K562 (cell line): ENCODE data around the gene PPM1D. TPM values are rescaled to one million over a fixed set of nuclear protein-coding genes. Genes with fewer than 3 reads are reported as not detected.

ENCODE experiments used
- ATAC-seq: fragments of 200-7000 bp; cut with Tn5 transposase; 3 replicates; pipeline ENCODE4 v1.9.1; 2020; ENCODE audit warnings: moderate library complexity
- BruUV-seq: library from RNA; stranded (reverse); fragments of 400-500 nt; replicated peaks from 2 replicates; lab custom pipeline; 2021; lab: Mats Ljungman, UMichigan
- CTCF ChIA-PET: fragments of 300-600 bp; formaldehyde crosslinking; extraction: SDS; loops from one replicate; lab custom pipeline; 2021; ENCODE audit warnings: low intra/inter-chr PET ratio; lab: Yijun Ruan, JAX
- POLR2A ChIA-PET: fragments of 300-600, 350-650 bp; sonication (Branson Sonifier 250); formaldehyde crosslinking; extraction: SDS; loops from one replicate; lab custom pipeline; 2021; ENCODE audit warnings: antibody characterized with exemption, inconsistent platforms; lab: Yijun Ruan, JAX
- DNase-seq, 4 experiments: peaks; one replicate each; pipeline versions ENCODE4 v3.0.0 to v3.0.0-alpha.2; 2011 to 2018; ENCODE audit warnings: low spot score in 3 of 4, mixed read lengths in 3 of 4; ENCODE audit errors: extremely low read depth in 1 of 4
- FAIRE-seq: peaks from 2 replicates; lab custom pipeline; 2011; peaks lifted over from hg19 to GRCh38; lab: Jason Lieb, UNC
- H2AFZ ChIP-seq: 2 replicates; pipeline ENCODE4 v1.6.0; 2011; ENCODE audit warnings: low read depth, low read length, control low read depth, inconsistent platforms
- H3K27ac ChIP-seq: fragments of 200-600 bp; 3 replicates; pipeline ENCODE4 v1.8.0; 2011; ENCODE audit warnings: low read depth, mild to moderate bottlenecking, control low read depth, inconsistent platforms, low read length, moderate library complexity, mixed read lengths; ENCODE audit errors: extremely low read depth
- H3K27me3 ChIP-seq, 2 experiments: fragments of 300-600 bp in 1 of 2; 2 replicates in 1 of 2; 3 replicates in 1 of 2; pipeline versions ENCODE4 v1.6.0 to v1.8.0; 2011; ENCODE audit warnings: inconsistent platforms in 2 of 2, low read length in 2 of 2, mild to moderate bottlenecking in 1 of 2, mixed read lengths in 1 of 2, moderate library complexity in 1 of 2; ENCODE audit not compliant: control insufficient read depth in 2 of 2, insufficient read depth in 2 of 2
- H3K36me3 ChIP-seq: fragments of 300-600 bp; 3 replicates; pipeline ENCODE4 v1.8.0; 2011; ENCODE audit warnings: mild to moderate bottlenecking, low read length, inconsistent platforms; ENCODE audit not compliant: control insufficient read depth, insufficient read depth
- H3K4me1 ChIP-seq, 2 experiments: fragments of 200-600 bp in 1 of 2; replicated peaks in 1 of 2; 2 replicates in 1 of 2; 3 replicates in 1 of 2; pipeline versions ENCODE4 v1.5.1 to v1.8.0; 2011; ENCODE audit warnings: inconsistent platforms in 2 of 2, low read length in 2 of 2, mild to moderate bottlenecking in 1 of 2, mixed read lengths in 1 of 2, moderate library complexity in 1 of 2; ENCODE audit not compliant: control insufficient read depth in 2 of 2, insufficient read depth in 2 of 2
- H3K4me2 ChIP-seq: 2 replicates; pipeline ENCODE4 v1.6.1; 2011; ENCODE audit warnings: low read length, control low read depth, inconsistent platforms, mixed read lengths; ENCODE audit not compliant: insufficient read depth
- H3K4me3 ChIP-seq: fragments of 200-600 bp; sonication (generic), shearing (Covaris generic); 2 replicates; pipeline ENCODE4 v1.5.1; 2016; ENCODE audit warnings: control low read depth, inconsistent platforms
- H3K79me2 ChIP-seq: fragments of 200-600 bp; 3 replicates; pipeline ENCODE4 v1.8.0; 2011; ENCODE audit warnings: low read length, inconsistent platforms; ENCODE audit not compliant: control insufficient read depth, insufficient read depth
- H3K9ac ChIP-seq, 2 experiments: 2 replicates each; pipeline versions ENCODE4 v1.6.0 to v1.6.1; 2011; ENCODE audit warnings: low read depth in 2 of 2, low read length in 2 of 2, control low read depth in 1 of 2, inconsistent platforms in 1 of 2, mild to moderate bottlenecking in 1 of 2, mixed read lengths in 1 of 2; ENCODE audit not compliant: insufficient read depth in 1 of 2
- H3K9me1 ChIP-seq: one replicate; pipeline ENCODE4 v1.6.0; 2011; ENCODE audit warnings: inconsistent platforms, mild to moderate bottlenecking, low read length, moderate library complexity; ENCODE audit not compliant: control insufficient read depth, insufficient read depth
- H3K9me3 ChIP-seq: replicated peaks from 2 replicates; pipeline ENCODE4 v1.5.1; 2011; ENCODE audit warnings: low read depth, low read length, inconsistent platforms; ENCODE audit not compliant: control insufficient read depth, insufficient read depth
- H4K20me1 ChIP-seq: replicated peaks from 2 replicates; pipeline ENCODE4 v1.6.1; 2011; ENCODE audit warnings: low read length, inconsistent platforms, mixed read lengths; ENCODE audit not compliant: control insufficient read depth, insufficient read depth
- ZFP30 ChIP-seq: fragments of 250-450 bp; sonication (Bioruptor Pico); IDR thresholded peaks from 2 replicates; pipeline ENCODE4 v1.8.0; 2022; ENCODE audit warnings: moderate library complexity, mild to moderate bottlenecking, inconsistent platforms, borderline replicate concordance
- WGBS: fragments of 100-300 bp; shearing (Covaris generic); methylation state at CpG from one replicate; pipeline ENCODE4 v1.1.6; 2016; ENCODE audit warnings: low coverage, mixed read lengths; ENCODE audit not compliant: insufficient coverage; ENCODE audit errors: missing lambda C conversion rate; 5-methylcytosine and 5-hydroxymethylcytosine counted together
- in situ Hi-C: fragments of 300-500 bp; cut with MboI; formaldehyde crosslinking; loops from 4 replicates; pipeline ENCODE4 v1.15.0; 2018; ENCODE audit warnings: inconsistent platforms, mixed read lengths
- intact Hi-C: fragments of 100-400 bp; cut with micrococcal nuclease; formaldehyde crosslinking; loops from 2 replicates; pipeline ENCODE4 v1.14.2; 2022
- polyA plus RNA-seq, 8 experiments: library from polyadenylated mRNA; depleted of rRNA in 4 of 8; stranded (reverse) in 5 of 8; unstranded in 3 of 8; fragments of >200 nt; fragmentation: Nextera tagmentation in 2 of 8; fragmentation: Illumina TruSeq in 1 of 8; extraction: Ambion mirVana in 2 of 8; extraction: Trizol in 1 of 8; gene quantifications; 2 replicates each; pipeline versions ENCODE4 v1.2.1 to v1.2.3, GENCODE V29; 2011 to 2014; ENCODE audit warnings: inconsistent platforms in 1 of 8, missing spikeins in 1 of 8
- total RNA-seq, 7 experiments: library from RNA; depleted of rRNA in 6 of 7; stranded (reverse); fragments of >200 nt in 6 of 7; fragmentation: Illumina TruSeq in 2 of 7; extraction: Trizol in 2 of 7; gene quantifications; 2 replicates each; pipeline versions ENCODE4 v1.2.1 to v1.2.3, GENCODE V29; 2011 to 2021; ENCODE audit warnings: low replicate concordance in 1 of 7
- TF ChIP-seq, protein P1 (sequence below), 3 experiments: fragments of 200-800 bp in 1 of 3; fragments of 250-450 bp in 1 of 3; fragments of 450-650 bp in 1 of 3; sonication (Bioruptor Pico) in 1 of 3; sonication (Bioruptor generic) in 1 of 3; formaldehyde crosslinking in 1 of 3; IDR thresholded peaks; 2 replicates each; pipeline versions ENCODE4 v1.6.1 to v1.8.0; 2016 to 2022; ENCODE audit warnings: mild to moderate bottlenecking in 2 of 3, missing genetic modification characterization in 2 of 3, missing compliant biosample characterization in 1 of 3, moderate library complexity in 1 of 3

The PPM1D gene
- total and polyA plus RNA-seq, 9 of the 15 experiments (the other 6 are each of a cell fraction or from before 2014, with no cell fraction given): 2.1 to 19.0 (median 7.8) TPM

DNA sequence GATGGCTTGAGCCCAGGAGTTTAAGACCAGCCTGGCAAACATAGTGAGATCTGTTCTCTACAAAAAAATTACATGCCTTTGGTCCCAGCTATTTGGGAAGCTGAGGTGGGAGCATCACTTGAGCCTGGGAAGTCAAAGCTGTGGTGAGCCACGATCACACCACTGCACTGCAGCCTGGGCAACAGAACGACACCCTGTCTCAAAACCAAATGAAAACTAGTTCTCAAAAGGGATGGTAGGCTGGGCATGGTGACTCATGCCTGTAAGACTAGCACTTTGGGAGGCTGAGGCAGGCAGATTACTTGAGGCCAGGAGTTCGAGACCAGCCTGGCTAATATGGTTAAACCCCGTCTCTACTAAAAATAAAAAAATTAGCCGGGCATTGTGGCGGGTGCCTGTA is 31.1 kb downstream of the PPM1D start:
- no peak for FAIRE-seq
- no peaks in the 10 kb centered on the region for H3K27me3 ChIP-seq
- TF ChIP-seq, protein P1, sequence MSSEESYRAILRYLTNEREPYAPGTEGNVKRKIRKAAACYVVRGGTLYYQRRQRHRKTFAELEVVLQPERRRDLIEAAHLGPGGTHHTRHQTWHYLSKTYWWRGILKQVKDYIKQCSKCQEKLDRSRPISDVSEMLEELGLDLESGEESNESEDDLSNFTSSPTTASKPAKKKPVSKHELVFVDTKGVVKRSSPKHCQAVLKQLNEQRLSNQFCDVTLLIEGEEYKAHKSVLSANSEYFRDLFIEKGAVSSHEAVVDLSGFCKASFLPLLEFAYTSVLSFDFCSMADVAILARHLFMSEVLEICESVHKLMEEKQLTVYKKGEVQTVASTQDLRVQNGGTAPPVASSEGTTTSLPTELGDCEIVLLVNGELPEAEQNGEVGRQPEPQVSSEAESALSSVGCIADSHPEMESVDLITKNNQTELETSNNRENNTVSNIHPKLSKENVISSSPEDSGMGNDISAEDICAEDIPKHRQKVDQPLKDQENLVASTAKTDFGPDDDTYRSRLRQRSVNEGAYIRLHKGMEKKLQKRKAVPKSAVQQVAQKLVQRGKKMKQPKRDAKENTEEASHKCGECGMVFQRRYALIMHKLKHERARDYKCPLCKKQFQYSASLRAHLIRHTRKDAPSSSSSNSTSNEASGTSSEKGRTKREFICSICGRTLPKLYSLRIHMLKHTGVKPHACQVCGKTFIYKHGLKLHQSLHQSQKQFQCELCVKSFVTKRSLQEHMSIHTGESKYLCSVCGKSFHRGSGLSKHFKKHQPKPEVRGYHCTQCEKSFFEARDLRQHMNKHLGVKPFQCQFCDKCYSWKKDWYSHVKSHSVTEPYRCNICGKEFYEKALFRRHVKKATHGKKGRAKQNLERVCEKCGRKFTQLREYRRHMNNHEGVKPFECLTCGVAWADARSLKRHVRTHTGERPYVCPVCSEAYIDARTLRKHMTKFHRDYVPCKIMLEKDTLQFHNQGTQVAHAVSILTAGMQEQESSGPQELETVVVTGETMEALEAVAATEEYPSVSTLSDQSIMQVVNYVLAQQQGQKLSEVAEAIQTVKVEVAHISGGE (CRISPR knock-in tag; IDR thresholded peaks at IDR 0.05): peak in 1 of 3 experiments; percentile 85; a peak in 2 of 6 replicates
- no peak for TF ChIP-seq ZFP30 (CRISPR knock-in tag)
- no peak overlapping the region for H3K4me3 ChIP-seq
- no peak overlapping the region for H2AFZ ChIP-seq
- 98% methylated on average over 6 of the region's 6 CpGs for WGBS
- H3K27ac ChIP-seq: no peak overlapping the region
- POLR2A ChIA-PET: interaction anchor here (1.0 to 1.1 kb wide), 2 partner anchors 11 to 105 kb away, joined by 4 read pairs; partner anchors contain the start of gene APPBP2
- no peak for DNase-seq
- peaks cover 33% of the 10 kb centered on the region; the same call in 2 of the 3 replicates for H3K36me3 ChIP-seq
- H3K4me2 ChIP-seq: no peak overlapping the region
- CTCF ChIA-PET: interaction anchor here (0.7 kb wide), 1 partner anchor 596 kb away, joined by 3 read pairs; no protein-coding TSS in a partner anchor
- H3K9ac ChIP-seq: no peak overlapping the region
- no peaks in the 10 kb centered on the region for H4K20me1 ChIP-seq
- no peaks in the 10 kb centered on the region for H3K9me1 ChIP-seq
- no peaks in the 10 kb centered on the region for H3K9me3 ChIP-seq
- BruUV-seq: no TSS peak
- no peaks in the 10 kb centered on the region for H3K4me1 ChIP-seq
- in situ Hi-C loops: no loop called here
- intact Hi-C loops: loop anchor here (10.0 kb wide), 1 partner anchor 486 kb away; the partner anchor contains the start of gene CA4
- ATAC-seq: no peak
- H3K79me2 ChIP-seq: peaks cover 2% of the 10 kb centered on the region; the same call in 1 of the 3 replicates
